Muscle of leg (tissue), 11 donors: Measurements from ENCODE around the gene CDH4. TPM values are rescaled to one million over a fixed set of nuclear protein-coding genes. Genes with fewer than 3 reads are reported as not detected.

Source experiments
- DNase-seq: peaks from one replicate; pipeline ENCODE4 v3.0.0; 2013
- H3K27ac ChIP-seq: one replicate; pipeline ENCODE4 v1.5.1; 2013; ENCODE audit warnings: mild to moderate bottlenecking, low read length, control low read depth
- H3K27me3 ChIP-seq: one replicate; pipeline ENCODE4 v1.6.1; 2013; ENCODE audit warnings: low read length; ENCODE audit not compliant: control insufficient read depth, insufficient read depth
- H3K36me3 ChIP-seq: one replicate; pipeline ENCODE4 v1.6.1; 2013; ENCODE audit warnings: low read length; ENCODE audit not compliant: control insufficient read depth, insufficient read depth
- H3K4me1 ChIP-seq: one replicate; pipeline ENCODE4 v1.6.1; 2013; ENCODE audit warnings: low read length; ENCODE audit not compliant: control insufficient read depth, insufficient read depth
- H3K4me3 ChIP-seq: one replicate; pipeline ENCODE4 v1.5.1; 2013; ENCODE audit warnings: low read length, control low read depth
- H3K9me3 ChIP-seq: replicated peaks from 2 replicates; pipeline ENCODE4 v1.6.1; 2013; ENCODE audit warnings: low read depth, low read length; ENCODE audit not compliant: control insufficient read depth
- WGBS: methylation state at CpG from one replicate; pipeline ENCODE4 v1.1.5; 2013; ENCODE audit warnings: missing lambda C conversion rate; ENCODE audit not compliant: insufficient coverage; 5-methylcytosine and 5-hydroxymethylcytosine counted together
- polyA plus RNA-seq, 8 donors: library from polyadenylated mRNA; unstranded; fragments of 120-200 nt; gene quantifications; one replicate each; pipeline versions ENCODE4 v1.2.1 to v1.2.3, GENCODE V29; 2013; ENCODE audit warnings: inconsistent platforms in 1 of 8, low replicate concordance in 1 of 8; ENCODE audit not compliant: insufficient read length in 8 of 8, insufficient read depth in 1 of 8
- total RNA-seq: library from RNA; stranded (reverse); fragments of 120-200 nt; gene quantifications from one replicate; pipeline ENCODE4 v1.2.4, GENCODE V29; 2013

Gene CDH4
- total and polyA plus RNA-seq, 9 donors = 0.66 to 1.4 (median 1.2) TPM

GRCh38 chr20:61924858-61925554, 672.9 kb downstream of the CDH4 start:
- WGBS = 82% methylated on average over 32 of the region's 32 CpGs
- H3K4me3 ChIP-seq = no peak overlapping the region
- H3K4me1 ChIP-seq = no peaks in the 10 kb centered on the region
- no peak overlapping the region for H3K27ac ChIP-seq
- DNase-seq = no peak
- H3K9me3 ChIP-seq = no peaks in the 10 kb centered on the region
- H3K36me3 ChIP-seq = no peaks in the 10 kb centered on the region
- H3K27me3 ChIP-seq = no peaks in the 10 kb centered on the region

GRCh38 chr20:61925555-61926252, 673.6 kb downstream of the CDH4 start:
- no peak for DNase-seq
- no peaks in the 10 kb centered on the region for H3K27me3 ChIP-seq
- no peak overlapping the region for H3K4me3 ChIP-seq
- no peaks in the 10 kb centered on the region for H3K4me1 ChIP-seq
- 72% methylated on average over 15 of the region's 21 CpGs for WGBS
- H3K36me3 ChIP-seq = no peaks in the 10 kb centered on the region
- H3K9me3 ChIP-seq = no peaks in the 10 kb centered on the region
- no peak overlapping the region for H3K27ac ChIP-seq

- H3K27me3 ChIP-seq = no peaks in the 10 kb centered on the region
- no peak overlapping the region for H3K4me3 ChIP-seq
- no peaks in the 10 kb centered on the region for H3K4me1 ChIP-seq
- WGBS = 83% methylated on average over 12 of the region's 14 CpGs
- H3K27ac ChIP-seq = no peak overlapping the region
- DNase-seq = no peak
- no peaks in the 10 kb centered on the region for H3K9me3 ChIP-seq
- no peaks in the 10 kb centered on the region for H3K36me3 ChIP-seq
These were observed 674.2 kb downstream of the CDH4 start for GRCh38 chr20:61926253-61926613.

- Histone ChIP-seq H3K27me3 (no peaks in the 10 kb centered on the region), H3K9me3 (no peaks in the 10 kb centered on the region), H3K36me3 (no peaks in the 10 kb centered on the region), H3K4me1 (no peaks in the 10 kb centered on the region), H3K4me3 (no peak overlapping the region), H3K27ac (no peak overlapping the region)
- no peak for DNase-seq
- 90% methylated on average over 23 of the region's 23 CpGs for WGBS
These were observed 674.7 kb downstream of the CDH4 start for GRCh38 chr20:61926796-61927192.

- no peak overlapping the region for H3K27ac ChIP-seq
- H3K4me1 ChIP-seq = no peaks in the 10 kb centered on the region
- no peaks in the 10 kb centered on the region for H3K36me3 ChIP-seq
- H3K4me3 ChIP-seq = no peak overlapping the region
- H3K27me3 ChIP-seq = no peaks in the 10 kb centered on the region
- WGBS = 81% methylated on average over 16 of the region's 21 CpGs
- DNase-seq = no peak
- H3K9me3 ChIP-seq = no peaks in the 10 kb centered on the region
These were observed 675.2 kb downstream of the CDH4 start for GRCh38 chr20:61927193-61927825.

GRCh38 chr20:61927826-61928541, 675.9 kb downstream of the CDH4 start:
- H3K4me3 ChIP-seq = no peak overlapping the region
- H3K27ac ChIP-seq = no peak overlapping the region
- no peak for DNase-seq
- H3K4me1 ChIP-seq = no peaks in the 10 kb centered on the region
- no peaks in the 10 kb centered on the region for H3K36me3 ChIP-seq
- H3K27me3 ChIP-seq = no peaks in the 10 kb centered on the region
- H3K9me3 ChIP-seq = no peaks in the 10 kb centered on the region
- WGBS = 91% methylated on average over 39 of the region's 43 CpGs

- 94% methylated on average over 11 of the region's 12 CpGs for WGBS
- Histone ChIP-seq H3K27ac (no peak overlapping the region), H3K4me3 (no peak overlapping the region), H3K36me3 (no peaks in the 10 kb centered on the region), H3K9me3 (no peaks in the 10 kb centered on the region), H3K27me3 (no peaks in the 10 kb centered on the region), H3K4me1 (no peaks in the 10 kb centered on the region)
- no peak for DNase-seq
These were observed 677.5 kb downstream of the CDH4 start for GRCh38 chr20:61929561-61929960.

- no peak for DNase-seq
- Histone ChIP-seq H3K27ac (no peak overlapping the region), H3K9me3 (no peaks in the 10 kb centered on the region), H3K4me3 (no peak overlapping the region), H3K27me3 (no peaks in the 10 kb centered on the region), H3K36me3 (no peaks in the 10 kb centered on the region), H3K4me1 (no peaks in the 10 kb centered on the region)
- WGBS = 74% methylated on average over 10 of the region's 12 CpGs
These were observed 678.1 kb downstream of the CDH4 start for GRCh38 chr20:61929971-61930666.

GRCh38 chr20:61930776-61931475, 678.9 kb downstream of the CDH4 start:
- 84% methylated on average over 24 of the region's 28 CpGs for WGBS
- H3K27me3 ChIP-seq = no peaks in the 10 kb centered on the region
- no peaks in the 10 kb centered on the region for H3K9me3 ChIP-seq
- H3K27ac ChIP-seq = no peak overlapping the region
- no peak for DNase-seq
- H3K4me1 ChIP-seq = no peaks in the 10 kb centered on the region
- H3K36me3 ChIP-seq = no peaks in the 10 kb centered on the region
- no peak overlapping the region for H3K4me3 ChIP-seq
